Epidermal melanocyte (primary cell): ENCODE data around the gene FAM50B.
A peak's percentile ranks its signal among the peaks of the same experiment; 100 is the strongest.

Experiments used
- DNase-seq: peaks from one replicate; pipeline ENCODE4 v3.0.0; 2011; ENCODE audit warnings: low spot score; ENCODE audit not compliant: insufficient read length

FAM50B gene

DNA sequence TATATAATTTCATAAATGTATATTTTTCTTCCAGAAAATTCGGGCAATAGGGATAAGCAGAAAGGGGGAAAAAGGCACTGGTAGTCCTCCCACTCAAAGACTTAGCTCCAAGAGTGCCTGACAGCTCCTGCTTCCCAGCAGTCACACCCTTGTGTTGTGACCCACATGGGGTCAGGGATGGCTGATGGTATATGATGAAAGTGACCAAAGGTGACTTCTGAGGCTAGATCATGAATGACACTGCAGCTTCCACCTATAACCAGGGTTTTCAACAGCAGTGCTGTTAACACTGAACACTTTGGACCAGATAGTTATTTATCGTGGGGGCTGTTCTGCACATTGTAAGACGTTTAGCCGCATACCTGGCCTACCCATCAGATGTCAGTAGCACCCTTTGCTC lies 22.3 kb downstream of the FAM50B start:
- no peak for DNase-seq

DNA sequence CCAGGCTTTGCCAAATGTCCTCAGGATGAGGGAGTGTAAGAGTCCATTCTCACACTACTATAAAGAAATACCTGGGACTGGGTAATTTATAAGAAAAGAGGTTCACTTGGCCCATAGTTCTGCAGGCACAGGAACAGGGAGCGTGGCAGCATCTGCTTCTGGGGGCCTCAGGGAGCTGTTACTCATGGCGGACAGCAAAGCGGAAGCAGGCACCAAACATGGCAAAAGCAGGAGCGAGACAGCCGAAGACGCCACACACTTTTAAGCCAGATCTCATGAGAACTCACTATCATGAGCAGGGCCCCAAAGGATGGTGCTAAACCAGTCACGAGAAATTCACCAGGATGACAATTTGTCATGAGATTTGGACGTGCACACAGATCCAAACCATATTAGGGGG lies 22.8 kb downstream of the FAM50B start:
- DNase-seq, result no peak

DNA sequence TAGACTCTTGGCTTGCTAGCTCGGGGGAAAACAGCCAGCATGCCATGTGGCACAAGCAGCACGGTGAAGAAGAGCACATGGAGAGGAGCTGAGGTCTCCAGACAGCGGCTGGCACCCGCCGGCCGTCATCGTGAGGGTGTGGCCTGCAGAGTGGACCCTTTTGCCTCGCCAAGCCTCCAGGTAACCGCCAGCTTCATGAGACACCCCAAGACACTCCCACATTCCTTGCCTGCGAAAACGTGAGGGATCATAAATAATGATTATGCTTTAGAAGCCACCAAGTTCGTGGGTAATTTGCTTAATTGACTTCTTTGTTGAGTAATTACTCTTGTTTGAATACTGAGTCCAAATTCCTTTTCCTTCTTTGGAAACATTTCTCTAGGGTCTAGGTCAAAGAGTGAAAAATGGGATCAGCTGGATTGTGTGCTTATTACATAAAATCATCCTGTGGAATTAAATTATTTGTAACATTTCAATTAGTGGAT lies 23.2 kb downstream of the FAM50B start:
- no peak for DNase-seq

DNA sequence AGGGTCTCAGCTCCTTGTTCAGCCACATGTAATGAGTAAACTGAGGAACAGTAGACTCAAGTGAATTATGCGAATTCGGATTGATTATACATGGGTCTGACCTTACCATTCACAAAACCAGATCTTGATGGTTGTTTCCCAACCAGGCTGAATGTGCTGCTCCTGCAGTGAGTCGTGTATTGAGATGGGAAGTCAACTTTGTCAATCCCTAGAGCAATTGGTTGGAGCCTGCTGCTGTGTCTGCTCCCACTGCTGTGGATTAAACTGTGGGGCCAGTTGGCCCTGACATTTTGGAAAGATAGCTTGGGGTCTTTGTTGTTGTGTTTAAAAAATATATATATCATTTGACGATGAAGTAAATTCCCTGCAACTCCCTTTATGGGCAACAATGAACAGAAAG lies 23.9 kb downstream of the FAM50B start:
- DNase-seq, result no peak

DNA sequence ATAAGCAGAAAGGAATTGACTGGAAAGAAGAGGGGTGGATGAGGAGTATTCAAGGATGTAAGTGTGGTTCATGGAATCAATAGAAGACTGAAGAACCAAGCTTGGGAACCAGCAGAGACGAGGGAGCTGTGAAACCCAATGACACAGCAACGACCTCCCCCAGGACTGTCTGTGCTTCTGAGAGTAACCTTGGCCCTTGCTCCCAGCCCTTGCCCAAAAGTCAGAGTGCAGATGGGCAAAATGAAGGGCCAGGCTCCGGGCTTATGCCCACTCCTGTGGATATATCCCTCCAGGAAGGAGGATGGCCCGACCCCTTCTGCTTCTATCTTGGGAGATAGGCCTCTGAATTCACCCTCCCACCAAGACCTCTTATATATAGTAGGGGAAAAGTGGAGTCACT lies 24.9 kb downstream of the FAM50B start:
- no peak for DNase-seq

DNA sequence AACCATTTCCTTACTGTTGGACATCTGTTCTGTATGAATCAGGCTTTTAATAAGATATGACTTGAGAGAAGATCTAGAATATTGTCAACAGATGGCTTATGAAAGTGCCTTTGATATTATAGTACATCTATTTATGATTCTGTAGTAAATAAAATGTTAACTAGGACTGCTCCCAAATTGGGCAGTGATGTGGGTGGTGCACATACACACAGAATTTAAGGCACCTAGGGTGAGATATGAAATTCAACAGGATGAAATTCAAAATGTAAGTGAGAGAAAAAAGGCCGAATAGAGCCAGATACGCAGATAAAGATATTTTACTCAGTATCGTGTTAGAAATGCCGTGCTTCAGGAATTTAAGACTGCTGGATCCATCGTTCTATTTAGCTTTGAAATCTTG lies 26.3 kb downstream of the FAM50B start:
- DNase-seq, result no peak

DNA sequence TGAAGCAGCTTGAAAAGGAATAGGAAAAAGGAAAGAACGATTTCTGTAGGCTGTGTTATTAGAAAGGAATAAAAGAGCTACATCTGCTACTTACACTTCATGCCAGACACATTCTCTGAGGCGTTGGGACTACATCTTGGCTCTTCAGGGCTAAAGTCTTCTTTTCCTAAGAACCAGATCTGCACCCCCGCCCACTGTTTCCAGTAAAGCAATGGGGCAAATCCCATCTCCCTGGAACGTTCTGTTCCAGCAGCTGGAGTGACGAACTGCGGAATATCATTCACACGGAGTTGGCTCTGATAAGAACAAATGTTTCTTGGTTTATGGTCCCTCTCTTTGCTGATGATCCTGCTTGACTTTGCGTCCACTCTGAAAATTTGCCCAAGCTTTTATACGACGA lies 26.9 kb downstream of the FAM50B start:
- no peak for DNase-seq

DNA sequence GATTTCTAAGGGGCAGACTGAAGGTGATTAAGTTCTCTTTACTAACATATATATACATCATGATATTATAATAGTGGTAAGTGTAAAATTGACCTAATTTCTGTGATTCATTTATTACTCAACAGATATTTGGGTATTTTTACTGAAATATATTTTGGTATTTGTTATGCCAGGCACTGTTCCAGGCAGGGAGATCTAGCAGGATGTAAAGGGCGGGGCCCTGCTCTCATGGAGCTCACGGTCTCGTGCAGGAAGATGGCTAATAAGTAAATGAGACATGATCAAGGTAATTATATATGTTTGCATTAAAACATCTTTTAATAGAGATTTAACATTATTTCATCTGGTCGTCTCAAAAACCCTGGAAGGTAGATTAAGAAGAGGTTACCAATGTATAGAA lies 27.7 kb downstream of the FAM50B start:
- no peak for DNase-seq

DNA sequence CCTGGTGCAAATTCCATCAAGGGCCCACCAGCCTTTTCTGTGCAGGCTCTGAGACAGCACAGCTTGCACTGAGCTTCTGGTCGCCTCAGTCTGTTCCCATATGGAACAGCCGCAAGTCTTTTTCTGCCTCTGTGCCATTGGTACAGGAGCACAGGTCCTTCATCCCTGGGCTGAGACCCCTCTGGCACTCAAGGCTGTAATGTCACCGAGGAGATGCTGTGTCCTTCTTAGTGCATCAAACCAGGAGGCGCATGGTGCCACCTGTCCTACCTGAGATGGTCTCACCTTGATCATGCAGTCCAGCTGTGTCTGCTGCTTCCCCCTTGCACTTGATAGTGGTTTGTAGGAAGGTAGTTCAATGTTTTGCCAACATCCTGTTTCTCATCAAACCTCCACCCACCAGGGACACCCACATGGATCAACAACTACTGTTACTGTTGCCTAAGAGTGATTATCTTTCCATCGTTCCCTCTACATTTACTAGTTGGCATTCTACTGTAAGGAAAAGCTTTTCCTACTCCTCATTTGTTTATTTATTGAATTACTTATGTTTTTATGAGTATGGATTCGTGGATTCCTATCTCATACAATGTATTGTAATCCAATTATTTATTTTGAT lies 29.0 kb downstream of the FAM50B start:
- no peak for DNase-seq

DNA sequence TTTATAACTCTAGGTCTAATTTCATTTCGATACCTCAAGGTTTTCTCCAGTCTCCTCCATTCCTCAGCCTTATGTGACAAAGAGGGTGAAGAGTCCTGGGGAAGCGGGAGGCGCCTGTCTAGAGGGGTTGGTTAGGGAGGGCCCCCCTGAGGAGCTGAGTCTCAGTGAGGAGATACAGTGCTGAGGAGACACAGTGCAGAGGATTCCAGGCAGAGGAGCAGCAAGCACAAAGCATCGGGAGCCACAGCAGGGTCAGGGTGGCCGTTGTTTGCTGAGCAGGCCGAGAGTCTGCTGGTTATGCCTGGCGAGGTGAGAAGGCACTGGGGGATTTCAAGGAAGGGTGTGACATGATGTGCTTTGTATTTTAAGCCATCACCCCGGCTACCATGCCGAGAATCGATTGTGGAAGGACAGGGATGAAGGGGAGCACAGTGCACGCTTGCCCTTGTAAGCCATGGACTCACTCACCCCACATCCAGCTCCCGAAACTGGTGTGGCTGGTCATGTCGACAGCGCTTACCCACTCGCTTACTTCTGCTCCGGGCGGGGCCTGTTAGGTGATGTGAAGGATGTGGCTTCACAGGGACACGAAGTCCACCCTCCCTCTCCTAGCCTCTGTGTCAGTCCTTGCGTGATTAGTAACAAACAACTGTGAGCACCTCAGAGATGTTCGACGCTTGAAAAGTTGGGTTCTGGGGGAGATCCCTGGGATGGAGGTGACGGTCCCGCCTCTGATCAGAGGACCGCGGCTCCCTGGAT lies 30.2 kb downstream of the FAM50B start:
- DNase-seq, result no peak

DNA sequence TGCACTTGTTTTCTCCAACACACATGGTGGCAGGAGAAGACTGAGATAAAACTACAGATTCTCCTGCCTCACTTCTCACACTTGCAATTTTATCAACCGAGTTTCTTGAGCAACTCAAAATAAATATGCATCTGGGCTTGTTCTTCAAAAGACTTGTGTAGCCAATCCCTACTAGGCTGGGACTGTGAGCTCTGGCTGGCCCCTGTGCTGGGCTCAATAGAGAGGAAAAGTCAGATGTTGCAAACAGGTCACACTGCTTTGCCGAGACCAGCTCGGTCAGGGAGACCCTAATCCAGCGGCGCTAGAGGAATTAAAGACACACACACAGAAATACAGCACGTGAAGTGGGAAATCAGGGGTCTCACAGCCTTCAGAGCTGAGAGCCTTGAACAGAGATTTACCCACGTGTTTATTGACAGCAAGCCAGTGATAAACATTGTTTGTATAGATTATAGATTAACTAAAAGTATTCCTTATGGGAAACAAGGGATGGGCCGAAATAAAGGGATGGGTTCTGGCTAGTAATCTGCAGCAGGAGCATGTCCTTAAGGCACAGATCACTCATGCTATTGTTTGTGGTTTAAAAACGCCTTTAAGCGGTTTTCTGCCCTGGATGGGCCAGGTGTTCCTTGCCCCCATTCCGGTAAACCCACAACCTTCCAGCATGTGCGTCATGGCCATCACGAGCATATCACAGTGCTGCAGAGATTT lies 32.7 kb downstream of the FAM50B start:
- DNase-seq, result no peak

DNA sequence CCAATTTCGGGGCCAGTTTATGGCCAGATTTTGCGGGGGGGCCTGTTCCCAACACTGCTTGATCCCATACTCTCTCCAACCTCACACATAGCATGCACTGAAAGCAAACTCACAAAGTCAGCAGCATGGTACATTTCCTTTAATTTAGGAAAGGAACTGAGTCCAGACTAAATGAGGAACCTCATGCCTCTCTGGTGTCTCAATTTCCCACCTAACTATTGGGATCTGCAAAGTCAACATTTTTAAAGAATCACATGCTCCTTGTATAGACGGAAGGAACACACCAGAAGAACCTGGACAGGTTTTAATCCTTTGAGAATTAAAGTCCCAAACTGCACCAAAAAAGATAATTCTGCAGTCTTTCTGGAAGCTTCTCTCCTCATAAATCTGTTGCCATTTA lies 33.3 kb downstream of the FAM50B start:
- no peak for DNase-seq

DNA sequence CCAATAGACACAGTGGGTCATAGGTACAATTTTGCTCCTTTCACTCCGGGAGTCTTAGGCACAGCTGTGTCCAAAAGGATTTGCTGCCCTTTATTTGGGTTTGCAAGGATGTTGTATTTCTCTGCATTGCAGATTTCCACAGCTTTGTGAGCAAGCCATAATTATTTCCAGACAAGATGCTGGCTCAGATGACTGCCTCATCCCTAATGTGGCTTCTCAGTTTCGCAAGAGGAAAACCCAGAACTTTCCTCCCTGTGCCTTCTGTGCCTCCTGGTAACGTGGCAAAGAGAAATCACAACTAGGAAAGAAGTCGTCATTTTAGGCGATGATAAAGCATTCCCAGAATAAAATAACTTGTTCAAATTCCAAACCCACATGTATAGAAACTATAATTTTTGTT lies 33.7 kb downstream of the FAM50B start:
- peak; percentile 76 for DNase-seq

DNA sequence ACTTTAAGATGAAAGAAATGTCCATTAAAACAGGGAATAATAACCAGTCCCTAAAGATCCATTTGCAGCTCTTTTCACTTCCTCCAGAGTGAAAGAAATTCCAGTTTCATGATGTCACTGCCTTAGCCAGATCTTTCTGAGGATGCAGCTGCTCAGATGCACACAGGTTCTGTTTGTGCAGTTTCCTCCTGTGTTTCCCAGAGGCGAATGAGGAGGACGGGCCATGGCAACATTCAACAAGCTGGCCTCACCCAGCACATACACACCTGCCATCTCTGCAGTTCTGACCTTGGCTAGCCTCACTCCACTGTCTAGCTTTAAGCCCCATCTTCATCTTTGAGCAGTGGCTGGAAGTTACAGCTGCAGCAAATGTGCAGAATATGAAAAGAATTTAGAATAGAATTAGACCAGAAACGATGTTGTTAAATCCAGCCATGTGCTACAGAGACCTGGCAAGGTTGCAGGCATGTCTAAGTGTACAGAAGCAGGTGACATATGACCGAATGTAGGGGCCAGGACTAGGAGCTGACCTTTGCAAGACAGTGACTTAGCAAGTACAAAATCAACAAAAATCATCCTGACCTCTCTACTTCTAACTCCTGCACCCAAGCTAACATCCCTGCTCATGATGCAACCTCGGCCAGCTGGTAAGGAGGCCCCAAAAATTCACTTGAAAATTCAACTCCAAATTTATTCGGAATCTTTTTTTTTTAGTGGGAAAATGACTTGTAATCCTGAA lies 35.0 kb downstream of the FAM50B start:
- no peak for DNase-seq

DNA sequence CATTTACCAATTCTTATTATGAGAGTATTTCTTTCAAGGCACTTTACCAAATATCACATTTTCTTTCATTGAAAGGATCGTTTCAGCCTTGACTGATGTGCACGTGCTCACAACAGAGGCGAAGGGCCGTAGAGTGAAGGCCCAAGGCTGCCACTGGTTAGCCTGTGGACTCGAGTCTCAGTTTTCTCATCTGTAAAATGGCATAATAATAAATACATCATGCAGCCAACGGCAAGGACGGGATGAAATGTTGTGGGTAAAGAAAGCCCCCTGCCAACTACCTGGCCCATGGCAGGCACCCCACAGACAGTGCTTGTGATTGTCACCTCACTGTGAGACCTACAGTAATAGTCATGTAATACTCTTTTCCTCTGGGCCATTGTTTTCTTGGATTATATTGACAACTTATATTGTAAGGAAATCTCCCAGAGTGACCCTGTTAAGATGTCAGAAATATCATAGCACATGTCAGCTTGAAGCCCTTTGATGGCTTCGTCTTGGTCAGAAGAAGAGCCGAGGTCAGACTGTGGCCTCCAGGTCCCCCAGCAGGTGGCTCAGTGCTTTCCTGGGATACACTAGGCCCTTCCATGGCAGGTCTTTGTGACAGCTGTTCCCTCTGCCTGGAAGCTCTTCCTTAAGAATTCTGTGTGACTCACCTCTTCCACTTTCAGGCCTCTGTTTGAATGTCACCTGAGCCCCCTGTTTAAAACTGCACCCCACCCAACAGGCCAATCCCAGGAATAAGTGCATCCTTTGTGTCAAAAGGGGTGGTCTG lies 36.3 kb downstream of the FAM50B start:
- no peak for DNase-seq

DNA sequence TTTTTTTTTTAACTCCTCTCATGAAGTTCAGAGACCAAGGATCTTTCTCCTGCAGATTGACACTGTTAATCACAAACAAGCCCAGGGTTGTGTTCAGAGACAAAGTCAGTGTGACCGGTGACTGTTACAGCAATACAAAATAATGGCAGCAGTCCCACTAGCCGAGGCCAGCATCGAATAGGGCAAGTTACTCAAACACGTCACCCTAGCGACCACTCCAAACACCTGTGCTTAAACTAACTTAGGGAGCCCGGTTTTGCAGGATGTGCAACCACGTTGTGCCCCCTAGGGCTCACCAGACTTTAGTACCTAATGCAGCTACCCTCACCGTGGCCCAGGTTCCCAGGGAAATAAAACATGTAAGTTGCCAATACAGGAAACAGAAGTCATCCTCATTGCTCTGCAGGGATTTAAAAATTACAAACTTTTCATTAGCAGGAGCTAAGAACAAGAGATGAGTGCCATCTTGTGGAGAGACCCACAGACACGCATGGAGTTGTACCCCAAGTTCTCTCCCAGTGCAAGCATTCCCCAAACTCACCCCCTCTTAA lies 38.1 kb downstream of the FAM50B start:
- DNase-seq, result no peak

DNA sequence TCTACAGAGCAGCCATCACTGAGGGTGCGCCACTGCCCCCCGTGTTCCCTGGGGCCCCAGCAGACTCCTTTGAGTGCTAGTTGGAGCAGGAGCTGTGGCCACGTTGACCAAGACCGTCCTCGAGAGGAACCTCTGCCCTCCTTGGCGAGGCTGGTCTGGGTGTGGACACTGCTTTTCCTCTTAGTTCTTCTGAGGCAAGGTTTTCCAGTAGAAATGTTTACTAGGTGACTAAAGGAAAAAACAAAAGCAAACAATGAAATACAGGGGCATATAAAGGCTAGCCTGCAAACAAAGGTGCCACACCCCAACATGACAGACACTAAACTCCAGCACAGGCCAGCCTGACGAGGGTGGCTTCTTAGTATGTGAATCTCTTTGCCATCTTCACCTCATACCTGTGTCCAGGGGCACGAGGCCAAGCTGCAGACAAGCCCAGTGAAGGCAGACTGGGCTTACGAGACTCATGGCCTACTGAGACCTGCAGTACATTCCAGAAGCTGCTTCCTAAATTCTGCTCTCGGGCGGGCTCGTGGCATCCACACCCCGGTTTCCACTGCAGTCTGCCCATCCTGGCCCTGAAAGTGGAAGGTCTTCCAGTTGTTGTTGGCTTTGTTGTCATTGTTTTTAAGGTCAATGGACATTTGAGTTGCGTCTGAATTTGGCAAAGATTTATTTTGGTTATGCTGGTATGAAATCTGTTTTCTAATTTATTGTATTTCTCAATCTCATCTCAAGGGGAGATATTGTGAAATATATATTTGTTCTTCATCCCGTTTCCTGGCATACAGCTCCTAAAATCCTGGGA lies 39.2 kb downstream of the FAM50B start:
- no peak for DNase-seq

DNA sequence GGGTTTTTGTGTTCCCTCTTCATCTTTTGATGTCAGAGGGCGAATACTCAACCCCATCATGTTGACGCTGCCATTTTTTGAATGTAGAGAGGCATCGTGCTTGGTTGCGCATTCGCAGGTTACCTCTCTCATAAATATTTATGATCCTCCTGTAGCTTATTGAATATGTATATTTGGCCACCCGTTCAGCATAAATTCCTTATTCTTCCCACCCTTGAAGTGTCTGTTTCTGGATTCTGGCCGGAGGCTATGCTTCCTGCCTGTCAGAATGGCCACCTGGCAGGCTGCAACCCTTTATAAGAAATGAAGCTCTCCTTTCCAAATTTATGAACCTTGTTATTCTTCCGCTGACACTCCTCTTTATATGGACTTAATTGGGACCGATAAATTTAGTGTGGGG lies 40.9 kb downstream of the FAM50B start:
- DNase-seq, result no peak

DNA sequence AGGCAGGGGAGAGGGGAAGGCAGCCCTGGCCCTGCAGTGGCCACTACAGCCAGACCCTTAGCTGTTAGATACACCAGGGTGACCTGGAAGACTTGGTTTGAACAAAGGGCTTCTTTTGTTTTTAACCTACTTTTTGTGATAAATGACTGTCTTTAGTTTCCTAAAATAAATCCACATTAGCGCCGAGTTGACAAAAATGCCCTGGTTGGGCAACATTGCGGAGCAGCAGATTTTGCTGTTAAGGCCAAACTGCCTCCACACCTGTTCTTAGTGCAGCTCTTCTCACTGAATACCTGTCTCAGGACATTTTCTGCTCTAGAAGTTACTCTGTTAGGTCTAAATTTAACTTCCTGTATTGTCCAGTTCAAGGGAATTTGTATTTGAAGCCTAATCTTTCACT lies 42.7 kb downstream of the FAM50B start:
- no peak for DNase-seq

DNA sequence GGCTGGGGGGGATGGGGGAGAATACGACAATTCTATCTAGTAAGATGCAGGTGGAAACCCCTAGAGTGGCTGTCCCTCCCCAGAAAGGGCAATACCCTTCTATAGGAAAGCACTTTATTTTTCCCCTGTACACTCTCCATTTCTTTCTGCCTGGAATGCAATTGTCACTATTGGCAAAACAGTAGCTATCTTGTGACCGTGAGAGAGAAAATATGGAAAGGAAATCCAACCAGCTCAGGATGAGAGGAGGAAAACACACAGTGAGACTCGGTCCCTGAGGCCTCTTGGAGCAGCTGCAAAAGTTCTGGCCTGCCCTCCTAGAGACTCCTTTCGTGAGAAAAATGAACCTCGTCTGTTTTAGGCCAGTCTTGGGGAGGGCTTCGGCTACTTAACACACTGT lies 43.4 kb downstream of the FAM50B start:
- DNase-seq, result no peak
